Tibial artery (tissue), 4 donors: ENCODE data around the gene GPATCH1.

Source experiments
- DNase-seq, 2 donors: peaks; one replicate each; pipeline ENCODE4 v3.0.0-alpha.2; 2019
- H3K27ac ChIP-seq, 2 donors: fragments of 200-600 bp; sonication (generic) in 1 of 2; 1 replicate in 1 of 2; 2 replicates in 1 of 2; pipeline ENCODE4 v1.5.1; 2018 to 2019; ENCODE audit warnings: mild to moderate bottlenecking in 1 of 2
- H3K27me3 ChIP-seq, 2 donors: fragments of 200-600 bp; sonication (generic) in 1 of 2; one replicate each; pipeline versions ENCODE4 v1.5.1 to v1.6.0; 2016 to 2019
- H3K36me3 ChIP-seq, 3 donors: fragments of 200-600 bp; sonication (generic) in 2 of 3; one replicate each; pipeline ENCODE4 v1.5.1; 2016 to 2019; ENCODE audit warnings: mild to moderate bottlenecking in 2 of 3
- H3K4me1 ChIP-seq, 4 donors: fragments of 200-600 bp; sonication (generic) in 2 of 4; 1 replicate in 3 of 4; 2 replicates in 1 of 4; pipeline ENCODE4 v1.5.1; 2016 to 2019
- H3K4me3 ChIP-seq, 2 donors: fragments of 200-600 bp; sonication (generic) in 1 of 2; 1 replicate in 1 of 2; 2 replicates in 1 of 2; pipeline ENCODE4 v1.5.1; 2018 to 2019; ENCODE audit warnings: mild to moderate bottlenecking in 2 of 2
- H3K9me3 ChIP-seq, 3 donors: fragments of 200-600 bp; sonication (generic) in 1 of 3; one replicate each; pipeline ENCODE4 v1.5.1; 2016 to 2019
- CTCF ChIP-seq, 2 experiments: fragments of 200-600 bp in 1 of 2; fragments of 450-650 bp in 1 of 2; IDR thresholded peaks; one replicate each; pipeline ENCODE4 v1.5.1; 2017 to 2019; ENCODE audit warnings: antibody characterized with exemption in 2 of 2, mild to moderate bottlenecking in 1 of 2, moderate library complexity in 1 of 2
- intact Hi-C: fragments of 100-400 bp; cut with DNase I; formaldehyde crosslinking; loops from one replicate; pipeline ENCODE4 v1.15.0; 2023; ENCODE audit warnings: low total_unique reads

Gene GPATCH1

GRCh38 chr19:33133438-33134031, 52.6 kb downstream of the GPATCH1 start:
- intact Hi-C loops, result no loop called here
- H3K4me3 ChIP-seq, result no peak overlapping the region
- no peak overlapping the region for H3K27ac ChIP-seq
- peaks cover 21 to 39% (median 21%) of the 10 kb centered on the region in 3 donors for H3K36me3 ChIP-seq
- no peak for TF ChIP-seq CTCF (IDR thresholded peaks at IDR 0.05)
- H3K9me3 ChIP-seq, result no peaks in the 10 kb centered on the region
- peaks cover 0 to 27% of the 10 kb centered on the region in 2 donors for H3K27me3 ChIP-seq
- no peak for DNase-seq
- H3K4me1 ChIP-seq, result no peaks in the 10 kb centered on the region

GRCh38 chr19:33134571-33135041, 53.6 kb downstream of the GPATCH1 start:
- no peak for DNase-seq
- H3K36me3 ChIP-seq, result peaks cover 11 to 28% (median 13%) of the 10 kb centered on the region in 3 donors
- intact Hi-C loops, result no loop called here
- no peak for TF ChIP-seq CTCF (IDR thresholded peaks at IDR 0.05)
- H3K4me1 ChIP-seq, result no peaks in the 10 kb centered on the region
- no peaks in the 10 kb centered on the region for H3K9me3 ChIP-seq
- H3K4me3 ChIP-seq, result no peak overlapping the region
- H3K27me3 ChIP-seq, result peaks cover 0 to 37% of the 10 kb centered on the region in 2 donors
- no peak overlapping the region for H3K27ac ChIP-seq

GRCh38 chr19:33139165-33139564, 58.2 kb downstream of the GPATCH1 start:
- H3K27me3 ChIP-seq, result peaks cover 0 to 51% of the 10 kb centered on the region in 2 donors
- H3K4me3 ChIP-seq, result no peak overlapping the region
- intact Hi-C loops, result no loop called here
- no peak for TF ChIP-seq CTCF (IDR thresholded peaks at IDR 0.05)
- H3K27ac ChIP-seq, result no peak overlapping the region
- DNase-seq, result no peak
- H3K36me3 ChIP-seq, result no peaks in the 10 kb centered on the region
- H3K9me3 ChIP-seq, result no peaks in the 10 kb centered on the region
- no peaks in the 10 kb centered on the region for H3K4me1 ChIP-seq

- TF ChIP-seq CTCF (IDR thresholded peaks at IDR 0.05), result peak; percentile 88 to 94
- Histone ChIP-seq H3K4me3 (no peak overlapping the region), H3K9me3 (no peaks in the 10 kb centered on the region), H3K4me1 (no peaks in the 10 kb centered on the region), H3K27me3 (peaks cover 0 to 24% of the 10 kb centered on the region in 2 donors), H3K36me3 (no peaks in the 10 kb centered on the region), H3K27ac (no peak overlapping the region)
- peak; percentile 54 to 68 for DNase-seq
- intact Hi-C loops, result loop anchor here (5.0 kb wide), 1 partner anchor 38 kb away; no protein-coding TSS in a partner anchor
These were observed 63.0 kb downstream of the GPATCH1 start for GRCh38 chr19:33143897-33144405.

GRCh38 chr19:33146209-33146608, 65.2 kb downstream of the GPATCH1 start:
- Histone ChIP-seq H3K27ac (no peak overlapping the region), H3K4me1 (no peaks in the 10 kb centered on the region), H3K4me3 (no peak overlapping the region), H3K27me3 (peaks cover 0 to 16% of the 10 kb centered on the region in 2 donors), H3K9me3 (no peaks in the 10 kb centered on the region), H3K36me3 (no peaks in the 10 kb centered on the region)
- no peak for TF ChIP-seq CTCF (IDR thresholded peaks at IDR 0.05)
- intact Hi-C loops, result no loop called here
- DNase-seq, result no peak
